ENCODE data around the gene AZIN2.
A peak's percentile ranks its signal among the peaks of the same experiment; 100 is the strongest.
"Not testable (repeated sequence)": the region's sequence is repeated elsewhere in the genome, so short reads cannot be mapped to it uniquely, and the experiment has no call there.

Gene AZIN2

GRCh38 chr1:33094971-33095604 lies 14.1 kb downstream of the AZIN2 start:
- peak; percentile 75 for DNase-seq

GRCh38 chr1:33096363-33097005 lies 15.5 kb downstream of the AZIN2 start:
- no peak for DNase-seq

GRCh38 chr1:33097137-33097611 lies 16.2 kb downstream of the AZIN2 start:
- no peak for DNase-seq

- DNase-seq: no peak
Observed at GRCh38 chr1:33097762-33098161, 16.8 kb downstream of the AZIN2 start.

GRCh38 chr1:33098371-33098770 lies 17.4 kb downstream of the AZIN2 start:
- peak; percentile 72 for DNase-seq

GRCh38 chr1:33099290-33100118 lies 18.6 kb downstream of the AZIN2 start:
- DNase-seq: peak; percentile 100

GRCh38 chr1:33100119-33100415 lies 19.1 kb downstream of the AZIN2 start:
- not testable (repeated sequence) for DNase-seq

- DNase-seq: no peak
Observed at GRCh38 chr1:33110477-33110876, 29.5 kb downstream of the AZIN2 start.

GRCh38 chr1:33111965-33112364 lies 31.0 kb downstream of the AZIN2 start:
- DNase-seq: peak; percentile 30

- no peak for DNase-seq
Observed at GRCh38 chr1:33117440-33118085, 36.6 kb downstream of the AZIN2 start.

- DNase-seq: no peak
Observed at GRCh38 chr1:33118274-33118673, 37.3 kb downstream of the AZIN2 start.

GRCh38 chr1:33119050-33119449 lies 38.1 kb downstream of the AZIN2 start:
- no peak for DNase-seq

GRCh38 chr1:33119532-33120217 lies 38.7 kb downstream of the AZIN2 start:
- no peak for DNase-seq

- no peak for DNase-seq
Observed at GRCh38 chr1:33120436-33121231, 39.7 kb downstream of the AZIN2 start.

- DNase-seq: no peak
Observed at GRCh38 chr1:33121728-33122127, 40.8 kb downstream of the AZIN2 start.

GRCh38 chr1:33122483-33123178 lies 41.7 kb downstream of the AZIN2 start:
- DNase-seq: no peak

GRCh38 chr1:33123266-33123665 lies 42.3 kb downstream of the AZIN2 start:
- DNase-seq: no peak

GRCh38 chr1:33124647-33125046 lies 43.7 kb downstream of the AZIN2 start:
- DNase-seq: not testable (repeated sequence)

GRCh38 chr1:33126411-33127000 lies 45.6 kb downstream of the AZIN2 start:
- no peak for DNase-seq

- DNase-seq: peak; percentile 99
Observed at GRCh38 chr1:33127001-33127823, 46.3 kb downstream of the AZIN2 start.
